ENCODE data around the gene NRBF2.
"Not testable (repeated sequence)": the region's sequence is repeated elsewhere in the genome, so short reads cannot be mapped to it uniquely, and the experiment has no call there.

Gene NRBF2

DNA sequence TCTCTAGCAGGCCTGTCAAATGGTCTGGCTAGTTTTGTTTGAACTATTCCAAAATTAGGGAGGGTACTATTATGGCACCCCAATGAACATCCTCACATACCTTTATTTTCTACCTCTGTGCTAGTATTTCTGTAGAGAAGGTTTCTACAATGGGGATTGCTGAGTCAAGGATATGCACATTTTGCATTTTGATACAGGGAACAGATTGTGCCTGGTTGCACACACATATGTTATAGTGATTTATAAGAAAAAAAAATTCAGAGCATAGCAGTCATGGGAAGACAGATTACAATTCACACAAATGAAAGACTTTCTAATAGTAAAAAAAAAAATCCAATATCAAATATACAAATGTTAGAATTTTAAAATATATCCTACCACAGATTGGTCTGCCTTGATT, 14.1 kb upstream of the NRBF2 start:
- DNase-seq (ENCODE audit: low spot score): no peak

- no peak for DNase-seq (ENCODE audit: low spot score)
These were observed 12.6 kb upstream of the NRBF2 start for GRCh38 chr10:63120554-63120953.

DNA sequence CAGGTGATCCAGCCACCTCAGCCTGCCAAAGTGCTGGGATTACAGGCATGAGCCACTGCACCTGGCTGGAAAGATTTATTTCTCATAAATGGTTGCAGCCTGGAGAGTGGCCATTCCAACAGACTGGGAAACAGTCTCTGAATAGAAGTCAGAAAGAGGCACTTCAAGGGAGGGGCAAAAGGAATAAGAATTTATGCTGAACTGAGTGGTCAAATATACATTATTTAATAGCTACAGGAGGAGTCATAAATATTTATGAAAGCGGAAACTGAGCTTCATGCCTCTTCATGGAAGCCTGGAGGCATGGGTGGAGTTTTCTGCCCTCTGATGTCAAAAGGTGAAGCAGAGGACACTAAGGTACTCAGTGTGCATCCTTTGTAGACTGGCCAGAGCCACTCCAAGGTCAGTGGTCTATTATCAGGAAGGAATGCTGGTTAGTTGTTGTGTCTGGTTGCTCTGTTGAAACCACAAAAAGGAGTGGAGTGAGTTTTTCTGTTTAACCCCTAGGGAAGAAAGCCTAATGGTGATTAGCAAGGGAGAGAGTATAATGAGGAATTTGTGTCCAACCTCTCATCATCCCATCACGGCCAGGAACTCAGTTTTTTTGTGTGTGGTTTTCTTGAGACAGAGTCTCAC, 9.3 kb upstream of the NRBF2 start:
- no peak for DNase-seq (ENCODE audit: low spot score)

DNA sequence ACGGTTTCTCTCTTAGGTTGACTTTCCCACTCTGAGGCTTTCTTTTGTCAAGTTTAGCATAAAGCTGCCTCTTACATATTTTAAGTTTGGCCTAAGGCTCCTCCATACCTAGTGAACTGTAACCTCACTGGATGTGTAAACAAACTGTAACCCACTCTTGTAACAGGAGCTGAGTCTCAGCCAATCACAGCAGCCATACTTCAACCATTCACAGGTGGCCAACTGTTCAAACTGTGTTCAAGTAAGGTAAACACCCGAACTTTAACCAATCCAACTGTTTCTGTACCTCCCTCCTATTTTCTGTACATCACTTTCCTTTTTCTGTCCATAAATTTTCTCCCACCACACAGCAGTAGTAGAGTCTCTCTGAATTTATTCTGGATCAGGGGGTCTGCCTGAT, 7.7 kb upstream of the NRBF2 start:
- DNase-seq (ENCODE audit: low spot score): no peak

DNA sequence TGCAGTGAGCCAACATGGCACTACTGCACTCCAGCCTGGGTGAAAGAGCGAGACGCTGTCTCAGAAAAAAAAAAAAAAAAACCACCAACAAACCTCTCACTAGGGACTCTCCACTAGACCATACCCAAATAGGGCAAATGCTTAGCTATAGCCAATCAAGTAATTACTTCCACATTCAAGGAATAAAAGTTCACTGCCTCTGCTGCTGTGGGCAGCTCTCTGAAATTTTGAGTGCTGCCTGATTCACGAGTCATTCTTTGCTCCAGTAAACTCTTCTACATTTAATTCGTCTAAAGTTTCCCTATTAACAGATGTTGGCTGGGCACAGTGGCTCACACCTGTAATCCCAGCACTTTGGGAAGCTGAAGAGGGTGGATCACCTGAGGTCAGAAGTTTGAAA, 4.7 kb upstream of the NRBF2 start:
- no peak for DNase-seq (ENCODE audit: low spot score)

DNA sequence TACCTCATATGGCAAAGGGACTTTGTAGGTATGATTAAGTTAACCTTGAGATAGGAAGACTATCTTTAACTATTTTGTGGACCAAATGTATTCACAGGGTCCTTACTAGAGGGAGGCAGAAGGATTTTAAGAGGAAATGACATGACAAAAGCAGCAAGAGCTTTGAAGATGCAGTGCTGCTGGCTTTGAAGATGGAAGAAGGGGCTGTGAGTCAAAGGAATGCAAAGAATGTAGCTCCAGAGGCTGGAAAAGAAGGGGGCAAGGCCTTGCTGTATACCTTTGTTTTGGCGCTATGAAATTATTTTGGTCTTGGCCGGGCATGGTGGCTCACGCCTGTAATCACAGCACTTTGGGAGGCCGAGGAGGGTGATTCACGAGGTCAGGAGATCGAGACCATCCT, 3.2 kb upstream of the NRBF2 start:
- no peak for DNase-seq (ENCODE audit: low spot score)

DNA sequence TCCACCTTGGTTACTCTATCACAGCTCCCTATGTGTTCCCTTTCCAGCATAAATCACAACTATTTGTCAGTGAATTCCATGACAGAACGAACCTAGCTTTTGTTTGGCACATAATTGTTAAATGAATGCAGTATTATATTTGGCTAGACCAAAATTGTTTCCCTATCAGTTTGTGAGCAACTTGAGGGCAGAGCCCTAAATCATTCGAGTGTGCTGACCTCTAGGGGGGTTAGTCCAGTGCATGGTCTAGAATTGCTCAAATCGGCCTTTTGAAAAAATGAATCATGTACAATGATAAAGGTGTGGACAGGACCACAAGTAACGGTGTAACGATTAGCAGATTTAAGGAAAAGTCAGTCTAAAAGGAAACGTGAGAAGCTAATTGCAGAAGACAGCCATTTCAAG, 475 bp upstream of the NRBF2 start:
- DNase-seq (ENCODE audit: low spot score): no peak

- peak; percentile 37 for DNase-seq (ENCODE audit: low spot score)
These were observed 861 bp downstream of the NRBF2 start for GRCh38 chr10:63133821-63134557.

DNA sequence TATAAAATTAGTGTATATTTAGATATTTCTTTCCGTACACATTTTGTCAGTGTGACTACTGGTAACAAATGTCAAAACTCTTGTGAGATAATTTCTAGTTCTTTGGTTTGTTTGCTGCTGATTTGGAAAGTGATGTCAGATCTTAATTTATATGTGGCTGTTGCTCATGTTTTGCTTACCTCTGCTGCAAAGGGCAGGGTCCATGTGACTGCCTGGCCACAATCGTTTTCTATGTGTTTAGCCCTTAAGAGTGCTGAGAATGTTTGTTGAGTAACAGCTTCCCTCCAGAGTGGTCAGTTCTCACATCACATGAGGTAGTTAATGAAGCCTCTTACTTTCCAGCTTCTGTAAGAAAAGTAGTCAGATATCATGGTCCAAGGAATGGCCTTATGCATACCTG, 4.2 kb downstream of the NRBF2 start:
- no peak for DNase-seq (ENCODE audit: low spot score)

GRCh38 chr10:63140077-63140476, 6.9 kb downstream of the NRBF2 start:
- no peak for DNase-seq (ENCODE audit: low spot score)

DNA sequence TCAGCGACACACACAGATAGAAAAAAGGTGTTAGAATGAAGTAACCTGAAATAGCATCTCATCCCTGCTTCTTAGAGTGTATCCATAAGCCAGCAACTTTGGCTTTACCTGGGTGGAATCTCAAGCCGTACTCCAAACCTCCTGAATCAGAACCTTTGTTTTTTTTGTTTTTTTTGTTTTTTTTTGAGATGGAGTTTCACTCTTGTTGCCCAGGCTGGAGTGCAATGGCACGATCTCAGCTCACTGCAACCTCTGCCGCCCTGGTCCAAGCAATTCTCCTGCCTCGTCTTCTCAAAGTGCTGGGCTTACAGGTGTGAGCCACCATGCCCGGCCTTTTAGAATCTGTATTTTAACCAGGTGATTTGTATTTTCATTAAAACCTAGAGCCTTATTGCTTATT, 9.0 kb downstream of the NRBF2 start:
- DNase-seq (ENCODE audit: low spot score): no peak

GRCh38 chr10:63143987-63144386, 10.9 kb downstream of the NRBF2 start:
- no peak for DNase-seq (ENCODE audit: low spot score)

DNA sequence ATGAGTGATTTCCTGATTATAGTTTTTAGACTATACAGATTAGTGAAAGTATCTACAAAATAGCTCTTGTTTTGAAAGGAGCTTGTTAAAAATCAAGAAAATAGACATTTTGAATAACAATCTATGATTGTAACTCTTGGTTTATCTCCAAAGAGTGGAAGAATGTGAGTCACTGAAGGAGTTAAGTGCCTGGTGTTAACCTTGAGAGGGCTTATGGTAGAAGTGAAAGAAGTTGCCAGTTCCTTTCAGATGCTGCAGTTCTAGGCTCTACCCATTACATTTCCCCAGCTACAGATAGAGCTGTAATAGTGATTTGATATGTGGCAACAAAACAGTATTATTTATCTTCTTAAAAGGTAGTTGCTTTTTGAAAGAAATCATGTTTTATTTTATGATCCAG, 12.7 kb downstream of the NRBF2 start:
- no peak for DNase-seq (ENCODE audit: low spot score)

DNA sequence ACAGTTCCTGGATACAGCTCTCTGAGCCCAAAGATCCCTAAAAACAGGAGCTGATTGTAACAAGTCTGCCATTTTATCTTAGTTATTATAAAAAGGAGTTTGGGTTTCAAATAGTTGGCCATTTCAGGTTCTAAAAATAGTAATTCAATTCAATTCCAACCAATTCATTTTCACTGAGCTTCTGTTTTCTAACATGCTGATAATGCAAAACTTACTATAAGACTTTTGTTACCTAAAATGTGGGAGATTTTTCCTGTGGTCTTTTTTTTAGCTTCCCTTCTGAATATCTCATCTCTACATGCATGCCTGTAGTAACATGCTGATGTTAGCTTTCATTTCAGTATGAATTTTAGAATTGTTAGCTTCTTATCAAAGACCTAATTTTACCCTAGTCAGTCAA, 13.4 kb downstream of the NRBF2 start:
- no peak for DNase-seq (ENCODE audit: low spot score)

DNA sequence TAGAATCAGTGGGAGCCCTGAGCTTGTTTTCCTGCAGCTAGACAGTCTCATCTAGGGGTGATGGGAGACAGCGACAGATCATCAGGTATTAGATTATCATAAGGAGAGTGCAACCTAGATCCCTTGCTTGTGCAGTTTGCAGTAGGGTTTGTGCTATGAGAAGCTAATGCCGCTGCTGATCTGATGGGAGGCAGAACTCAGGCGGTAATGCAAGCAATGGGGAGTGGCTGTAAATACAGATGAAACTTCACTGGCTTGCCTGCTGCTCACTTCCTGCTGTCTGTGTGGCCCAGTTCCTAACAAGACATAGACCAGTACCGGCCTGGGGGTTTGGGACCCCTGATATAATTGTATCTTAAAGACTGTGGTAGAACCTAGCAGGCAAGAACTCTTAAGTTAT, 17.6 kb downstream of the NRBF2 start:
- DNase-seq (ENCODE audit: low spot score): no peak

DNA sequence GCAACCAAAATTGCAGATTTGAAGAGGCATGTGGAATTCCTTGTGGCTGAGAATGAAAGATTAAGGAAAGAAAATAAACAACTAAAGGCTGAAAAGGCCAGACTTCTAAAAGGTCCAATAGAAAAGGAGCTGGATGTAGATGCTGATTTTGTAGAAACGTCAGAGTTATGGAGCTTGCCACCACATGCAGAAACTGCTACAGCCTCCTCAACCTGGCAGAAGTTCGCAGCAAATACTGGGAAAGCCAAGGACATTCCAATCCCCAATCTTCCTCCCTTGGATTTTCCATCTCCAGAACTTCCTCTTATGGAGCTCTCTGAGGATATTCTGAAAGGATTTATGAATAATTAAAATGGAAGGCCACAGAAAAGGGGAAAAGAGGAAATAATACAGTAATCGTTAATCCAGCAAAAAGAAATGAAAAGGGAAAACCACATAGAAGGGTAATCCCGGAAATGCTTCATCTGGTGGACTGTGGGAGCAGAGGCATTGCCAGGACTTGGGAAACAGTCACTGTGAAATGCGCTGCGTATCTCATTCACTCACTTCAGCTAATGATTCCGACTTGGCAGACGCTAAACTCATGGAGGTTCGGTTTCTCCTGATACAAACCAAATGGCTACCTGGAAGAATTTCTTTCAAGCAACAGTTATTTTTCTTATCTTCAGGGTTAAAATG, 20.9 kb downstream of the NRBF2 start:
- not testable (repeated sequence) for DNase-seq (ENCODE audit: low spot score)

DNA sequence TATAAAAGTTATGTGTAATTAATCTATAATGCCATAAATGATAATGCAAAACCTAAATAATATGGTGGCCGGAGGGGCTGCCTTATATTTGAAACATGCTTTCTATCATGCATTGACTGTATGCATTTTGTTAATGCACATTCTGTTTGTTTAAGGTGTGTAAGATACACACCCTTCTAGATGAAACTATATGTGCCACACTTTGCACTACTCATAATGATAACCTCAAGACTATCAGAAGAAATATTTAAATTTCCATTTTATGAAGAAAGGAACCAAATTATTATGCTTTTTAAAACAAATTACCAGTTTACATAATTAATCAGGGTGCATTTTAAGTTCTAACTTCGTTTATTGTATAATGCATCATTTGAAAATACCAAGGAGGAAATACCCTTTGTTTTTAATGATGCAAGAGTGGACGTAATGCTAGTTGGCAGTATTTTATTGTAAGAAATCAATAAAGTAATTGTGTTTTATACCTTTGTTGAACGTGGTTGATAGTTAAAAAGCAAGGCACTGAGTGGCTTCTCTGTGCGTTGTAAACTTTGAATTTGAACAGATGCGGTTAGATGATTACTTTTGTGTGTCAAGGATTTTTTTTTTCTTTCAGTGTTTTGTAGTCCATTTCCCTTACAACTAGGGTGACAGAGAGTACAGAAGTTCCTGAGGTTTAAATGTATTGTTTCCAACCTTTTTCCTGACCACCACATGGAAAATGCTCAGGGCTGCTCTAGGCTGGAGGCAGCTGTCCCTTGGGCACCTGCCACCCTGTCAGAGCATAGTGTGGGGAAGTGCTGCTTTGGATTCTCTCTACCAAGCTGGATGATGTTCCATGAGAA, 21.6 kb downstream of the NRBF2 start:
- no peak for DNase-seq (ENCODE audit: low spot score)

GRCh38 chr10:63155388-63156020, 22.4 kb downstream of the NRBF2 start:
- DNase-seq (ENCODE audit: low spot score): no peak

DNA sequence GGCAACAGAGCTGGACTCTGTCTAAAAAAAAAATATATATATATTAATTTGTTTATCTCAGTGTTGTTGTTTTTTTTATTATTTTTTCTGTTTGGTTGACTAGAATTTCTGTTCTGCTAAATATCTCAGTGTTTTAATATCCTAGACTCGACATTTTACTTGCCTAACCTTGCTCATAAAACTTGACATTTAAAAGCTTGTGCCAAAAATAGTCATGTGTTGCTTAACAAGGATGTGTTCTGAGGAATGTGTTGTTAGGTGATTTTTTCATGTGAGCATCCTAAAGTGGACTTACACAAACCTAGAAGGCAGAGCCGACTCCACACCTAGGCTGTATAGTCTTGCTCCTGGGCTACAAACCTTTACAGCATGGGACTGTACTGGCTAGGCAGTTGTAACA, 23.1 kb downstream of the NRBF2 start:
- DNase-seq (ENCODE audit: low spot score): no peak

GRCh38 chr10:63157845-63158624, 24.9 kb downstream of the NRBF2 start:
- DNase-seq (ENCODE audit: low spot score): peak; percentile 95

- no peak for DNase-seq (ENCODE audit: low spot score)
These were observed 28.5 kb downstream of the NRBF2 start for GRCh38 chr10:63161592-63161991.
